Activated naive CD4-positive, alpha-beta T cell treated with anti-CD3 and anti-CD28 coated beads for 36 hours (primary cell): Measurements from ENCODE around the gene PTGS2. TPM values are rescaled to one million over a fixed set of nuclear protein-coding genes. Genes with fewer than 3 reads are reported as not detected.
"Not testable (repeated sequence)": the region's sequence is repeated elsewhere in the genome, so short reads cannot be mapped to it uniquely, and the experiment has no call there.

Experiments used
- CTCF ChIA-PET: fragments of 350-600 bp; sonication (Branson Sonifier 250); formaldehyde crosslinking; loops from one replicate; lab custom pipeline; 2021; ENCODE audit warnings: antibody characterized with exemption; lab: Charles Lee
- DNase-seq: peaks from one replicate; pipeline ENCODE4 v3.0.0-alpha.2; 2020
- H3K27ac Mint-ChIP-seq: one replicate; pipeline ENCODE4 v1.8.0; 2021; ENCODE audit warnings: mild to moderate bottlenecking, mixed read lengths
- H3K27me3 Mint-ChIP-seq: one replicate; pipeline ENCODE4 v1.8.0; 2021; ENCODE audit warnings: low read depth, mixed read lengths
- H3K36me3 Mint-ChIP-seq: one replicate; pipeline ENCODE4 v1.8.0; 2021; ENCODE audit warnings: low read depth, mixed read lengths
- H3K4me1 Mint-ChIP-seq: one replicate; pipeline ENCODE4 v1.8.0; 2021; ENCODE audit warnings: low read depth, mixed read lengths
- H3K4me3 Mint-ChIP-seq: one replicate; pipeline ENCODE4 v1.8.0; 2021; ENCODE audit warnings: mild to moderate bottlenecking, moderate library complexity, mixed read lengths
- H3K9me3 Mint-ChIP-seq: one replicate; pipeline ENCODE4 v1.8.0; 2021; ENCODE audit warnings: mixed read lengths
- intact Hi-C: fragments of 100-400 bp; cut with micrococcal nuclease; formaldehyde crosslinking; loops from one replicate; pipeline ENCODE4 v1.15.1; 2023
- total RNA-seq, 2 experiments: library from RNA; stranded (reverse); gene quantifications; one replicate each; pipeline ENCODE4 v1.2.3, GENCODE V29; 2021

Gene PTGS2
- total RNA-seq, 2 experiments from 2014 or later = 1.8 to 2.0 TPM

GRCh38 chr1:186662752-186663151 is 17.5 kb downstream of the PTGS2 start:
- Mint-ChIP-seq H3K36me3 (no peaks in the 10 kb centered on the region), H3K4me3 (no peak overlapping the region), H3K9me3 (peaks cover 2% of the 10 kb centered on the region), H3K4me1 (no peaks in the 10 kb centered on the region), H3K27ac (no peak overlapping the region), H3K27me3 (peaks cover 4% of the 10 kb centered on the region)
- CTCF ChIA-PET = no interaction called here
- intact Hi-C loops = no loop called here
- DNase-seq = no peak

DNA sequence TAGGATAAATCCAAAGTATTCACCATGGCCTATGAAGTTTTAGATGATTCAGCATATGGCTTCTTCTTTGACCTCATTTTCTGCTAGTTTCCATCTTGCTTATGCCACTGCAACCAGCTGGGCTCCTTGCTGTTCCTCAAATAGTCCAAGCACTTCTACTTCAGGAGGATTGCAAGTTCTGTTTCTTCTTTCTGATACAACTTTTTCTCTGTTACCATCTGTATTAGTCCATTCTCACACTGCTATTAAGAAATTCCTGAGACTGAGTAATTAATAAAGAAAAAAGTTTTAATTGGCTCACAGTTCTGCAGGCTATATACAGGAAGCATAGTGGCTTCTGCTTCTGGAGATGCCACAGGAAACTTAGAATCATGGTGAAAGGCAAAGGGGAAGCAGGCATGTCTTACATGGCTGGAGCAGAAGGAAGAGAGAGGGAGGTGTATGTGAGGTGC is 20.3 kb downstream of the PTGS2 start:
- no peak for DNase-seq
- no peaks in the 10 kb centered on the region for H3K36me3 Mint-ChIP-seq
- intact Hi-C loops = no loop called here
- H3K9me3 Mint-ChIP-seq = peaks cover 2% of the 10 kb centered on the region
- no peak overlapping the region for H3K4me3 Mint-ChIP-seq
- CTCF ChIA-PET = no interaction called here
- H3K27ac Mint-ChIP-seq = no peak overlapping the region
- no peaks in the 10 kb centered on the region for H3K27me3 Mint-ChIP-seq
- no peaks in the 10 kb centered on the region for H3K4me1 Mint-ChIP-seq

DNA sequence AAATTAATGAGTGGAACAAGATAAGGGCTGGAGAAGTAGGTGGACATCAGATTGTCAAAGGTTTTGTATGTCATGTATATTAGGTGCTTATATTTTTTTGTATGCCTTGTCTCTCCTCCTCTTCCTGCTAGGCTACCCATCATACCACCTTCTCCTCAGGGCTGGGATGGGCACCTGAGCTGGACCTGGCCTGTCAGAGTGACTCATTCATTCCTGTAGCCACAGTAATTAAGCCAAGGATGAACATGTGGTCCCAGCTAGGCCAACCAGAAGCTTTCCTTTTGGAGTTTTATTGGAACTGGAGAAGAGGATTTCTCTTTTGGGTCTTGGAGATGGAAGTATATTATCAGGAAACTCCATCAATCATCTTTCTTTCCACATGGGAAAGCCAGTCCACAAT is 21.2 kb downstream of the PTGS2 start:
- Mint-ChIP-seq H3K27me3 (peaks cover 3% of the 10 kb centered on the region), H3K36me3 (peaks cover 1% of the 10 kb centered on the region), H3K9me3 (peaks cover 2% of the 10 kb centered on the region), H3K4me3 (no peak overlapping the region), H3K4me1 (no peaks in the 10 kb centered on the region), H3K27ac (no peak overlapping the region)
- no peak for DNase-seq
- intact Hi-C loops = no loop called here
- CTCF ChIA-PET = no interaction called here

GRCh38 chr1:186657481-186657880 is 22.7 kb downstream of the PTGS2 start:
- Mint-ChIP-seq H3K9me3 (no peaks in the 10 kb centered on the region), H3K27me3 (peaks cover 3% of the 10 kb centered on the region), H3K4me1 (no peaks in the 10 kb centered on the region), H3K27ac (no peak overlapping the region), H3K36me3 (peaks cover 1% of the 10 kb centered on the region), H3K4me3 (no peak overlapping the region)
- intact Hi-C loops = no loop called here
- DNase-seq = no peak
- CTCF ChIA-PET = no interaction called here

DNA sequence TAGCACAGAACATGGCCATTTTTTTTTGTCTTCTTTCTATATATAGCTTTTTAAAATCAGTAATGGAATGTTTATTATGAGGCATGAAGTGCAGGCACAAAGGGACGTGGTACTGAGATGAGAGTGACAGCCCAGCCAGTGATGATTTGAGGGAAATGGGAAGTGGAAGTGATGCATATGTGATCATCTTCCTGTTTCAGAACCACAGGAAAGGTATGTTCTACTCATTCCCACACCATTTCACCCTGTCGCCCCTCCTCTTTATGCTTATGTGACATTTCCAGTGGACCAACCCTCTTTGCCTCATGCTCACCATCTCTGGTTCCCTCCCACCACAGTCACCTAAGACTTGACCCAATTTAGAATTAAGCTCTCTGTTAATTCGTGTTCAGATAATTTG is 24.3 kb downstream of the PTGS2 start:
- peaks cover 1% of the 10 kb centered on the region for H3K36me3 Mint-ChIP-seq
- H3K9me3 Mint-ChIP-seq = no peaks in the 10 kb centered on the region
- H3K4me3 Mint-ChIP-seq = no peak overlapping the region
- no peak for DNase-seq
- no peak overlapping the region for H3K27ac Mint-ChIP-seq
- peaks cover 3% of the 10 kb centered on the region for H3K27me3 Mint-ChIP-seq
- CTCF ChIA-PET = no interaction called here
- intact Hi-C loops = no loop called here
- no peaks in the 10 kb centered on the region for H3K4me1 Mint-ChIP-seq

- Mint-ChIP-seq H3K4me1 (no peaks in the 10 kb centered on the region), H3K27me3 (peaks cover 3% of the 10 kb centered on the region), H3K27ac (no peak overlapping the region), H3K4me3 (no peak overlapping the region), H3K36me3 (peaks cover 1% of the 10 kb centered on the region), H3K9me3 (no peaks in the 10 kb centered on the region)
- intact Hi-C loops = no loop called here
- no peak for DNase-seq
- CTCF ChIA-PET = no interaction called here
Measured at GRCh38 chr1:186654741-186655140, 25.5 kb downstream of the PTGS2 start.

DNA sequence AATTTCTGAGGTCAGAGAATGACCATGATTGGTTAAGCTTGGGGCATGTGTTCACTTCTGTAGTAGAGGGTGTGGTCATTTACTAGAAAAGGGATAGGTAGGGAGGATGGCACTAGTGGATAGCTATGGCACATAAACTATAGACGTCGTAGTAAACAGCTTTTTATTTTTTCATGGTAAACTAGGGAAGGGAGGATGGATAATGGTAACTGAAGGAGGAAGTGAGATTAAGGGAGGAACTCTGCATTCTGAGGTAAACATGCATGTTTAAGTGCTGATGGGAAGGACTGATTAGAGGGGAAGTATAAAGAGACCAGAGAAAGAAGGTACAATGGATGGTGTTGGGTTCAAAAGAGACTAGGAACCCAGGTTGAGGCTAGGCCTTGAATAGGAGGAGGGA is 26.9 kb downstream of the PTGS2 start:
- H3K27me3 Mint-ChIP-seq = peaks cover 3% of the 10 kb centered on the region
- no peaks in the 10 kb centered on the region for H3K9me3 Mint-ChIP-seq
- CTCF ChIA-PET = no interaction called here
- no peak overlapping the region for H3K27ac Mint-ChIP-seq
- intact Hi-C loops = no loop called here
- peaks cover 1% of the 10 kb centered on the region for H3K36me3 Mint-ChIP-seq
- H3K4me3 Mint-ChIP-seq = no peak overlapping the region
- no peak for DNase-seq
- H3K4me1 Mint-ChIP-seq = no peaks in the 10 kb centered on the region

- Mint-ChIP-seq H3K4me3 (no peak overlapping the region), H3K36me3 (no peaks in the 10 kb centered on the region), H3K27ac (no peak overlapping the region), H3K4me1 (no peaks in the 10 kb centered on the region), H3K27me3 (no peaks in the 10 kb centered on the region), H3K9me3 (no peaks in the 10 kb centered on the region)
- intact Hi-C loops = no loop called here
- CTCF ChIA-PET = no interaction called here
- DNase-seq = no peak
Measured at GRCh38 chr1:186648613-186649012, 31.6 kb downstream of the PTGS2 start.

DNA sequence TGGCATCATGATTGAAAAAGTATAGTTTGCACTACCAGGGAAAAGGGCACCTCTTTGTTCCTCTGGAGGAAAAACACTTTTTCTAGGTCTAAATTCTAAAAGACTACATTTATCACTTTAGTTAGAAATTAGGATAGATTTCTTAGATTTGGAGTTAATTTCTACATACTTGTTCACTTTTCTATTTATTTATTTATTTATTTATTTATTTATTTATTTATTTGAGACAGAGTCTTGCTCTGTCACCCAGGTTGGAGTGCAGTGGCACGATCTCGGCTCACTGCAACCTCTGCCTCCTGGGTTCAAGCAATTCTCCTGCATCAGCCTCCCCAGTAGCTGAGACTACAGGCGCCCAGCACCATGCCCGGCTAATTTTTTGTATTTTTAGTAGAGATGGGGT is 32.2 kb downstream of the PTGS2 start:
- H3K4me3 Mint-ChIP-seq, DNase-seq, H3K36me3 Mint-ChIP-seq, intact Hi-C loops, H3K27me3 Mint-ChIP-seq, CTCF ChIA-PET, H3K27ac Mint-ChIP-seq, H3K9me3 Mint-ChIP-seq, H3K4me1 Mint-ChIP-seq: not testable (repeated sequence)

- intact Hi-C loops = no loop called here
- Mint-ChIP-seq H3K36me3 (no peaks in the 10 kb centered on the region), H3K4me1 (no peaks in the 10 kb centered on the region), H3K27me3 (no peaks in the 10 kb centered on the region), H3K27ac (no peak overlapping the region), H3K4me3 (no peak overlapping the region), H3K9me3 (no peaks in the 10 kb centered on the region)
- CTCF ChIA-PET = no interaction called here
- no peak for DNase-seq
Measured at GRCh38 chr1:186643614-186644013, 36.6 kb downstream of the PTGS2 start.

DNA sequence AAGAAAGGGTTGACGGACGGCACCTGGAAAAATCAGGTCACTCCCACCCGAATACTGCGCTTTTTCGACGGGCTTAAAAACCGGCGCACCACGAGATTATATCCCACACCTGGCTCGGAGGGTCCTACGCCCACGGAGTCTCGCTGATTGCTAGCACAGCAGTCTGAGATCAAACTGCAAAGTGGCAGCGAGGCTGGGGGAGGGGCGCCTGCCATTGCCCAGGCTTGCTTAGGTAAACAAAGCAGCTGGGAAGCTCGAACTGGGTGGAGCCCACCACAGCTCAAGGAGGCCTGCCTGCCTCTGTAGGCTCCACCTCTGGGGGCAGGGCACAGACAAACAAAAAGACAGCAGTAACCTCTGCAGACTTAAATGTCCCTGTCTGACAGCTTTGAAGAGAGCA is 42.7 kb downstream of the PTGS2 start:
- H3K4me3 Mint-ChIP-seq, H3K4me1 Mint-ChIP-seq, CTCF ChIA-PET, H3K36me3 Mint-ChIP-seq, DNase-seq, H3K27ac Mint-ChIP-seq, H3K27me3 Mint-ChIP-seq, H3K9me3 Mint-ChIP-seq, intact Hi-C loops: not testable (repeated sequence)

DNA sequence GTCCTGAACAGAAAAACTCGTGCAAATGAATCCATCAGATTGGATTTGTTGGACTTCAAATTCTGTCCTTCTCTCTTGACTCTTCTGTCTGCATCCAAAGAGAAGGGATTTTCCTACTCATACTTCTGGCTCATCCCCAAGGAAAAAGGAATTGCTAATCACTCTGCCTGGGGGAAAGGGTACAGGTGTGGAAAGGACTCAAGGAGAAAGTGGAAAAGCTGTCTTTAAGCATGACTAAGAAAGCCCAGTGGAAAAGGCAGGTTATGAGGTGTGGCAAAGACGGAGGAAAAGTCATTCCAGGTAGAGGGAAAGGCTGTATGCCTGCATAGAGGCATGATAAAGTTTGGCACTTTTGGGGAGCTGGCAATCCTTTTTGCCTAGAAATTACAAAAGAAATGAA is 43.4 kb downstream of the PTGS2 start:
- Mint-ChIP-seq H3K4me3 (no peak overlapping the region), H3K9me3 (no peaks in the 10 kb centered on the region), H3K4me1 (no peaks in the 10 kb centered on the region), H3K36me3 (no peaks in the 10 kb centered on the region), H3K27me3 (peaks cover 5% of the 10 kb centered on the region), H3K27ac (no peak overlapping the region)
- intact Hi-C loops = no loop called here
- CTCF ChIA-PET = no interaction called here
- DNase-seq = no peak

GRCh38 chr1:186634511-186634910 is 45.7 kb downstream of the PTGS2 start:
- H3K9me3 Mint-ChIP-seq = no peaks in the 10 kb centered on the region
- H3K36me3 Mint-ChIP-seq = no peaks in the 10 kb centered on the region
- CTCF ChIA-PET = no interaction called here
- H3K27ac Mint-ChIP-seq = no peak overlapping the region
- no peak overlapping the region for H3K4me3 Mint-ChIP-seq
- no peaks in the 10 kb centered on the region for H3K4me1 Mint-ChIP-seq
- intact Hi-C loops = no loop called here
- H3K27me3 Mint-ChIP-seq = peaks cover 8% of the 10 kb centered on the region
- no peak for DNase-seq

- no peaks in the 10 kb centered on the region for H3K4me1 Mint-ChIP-seq
- H3K27ac Mint-ChIP-seq = no peak overlapping the region
- CTCF ChIA-PET = no interaction called here
- H3K4me3 Mint-ChIP-seq = no peak overlapping the region
- DNase-seq = no peak
- intact Hi-C loops = no loop called here
- peaks cover 10% of the 10 kb centered on the region for H3K27me3 Mint-ChIP-seq
- no peaks in the 10 kb centered on the region for H3K36me3 Mint-ChIP-seq
- no peaks in the 10 kb centered on the region for H3K9me3 Mint-ChIP-seq
Measured at GRCh38 chr1:186633116-186633515, 47.1 kb downstream of the PTGS2 start.
